GM21515 (cell line): ENCODE results near the gene SHB.
A peak's percentile ranks its signal among the peaks of the same experiment; 100 is the strongest.

Source experiments
- ATAC-seq: cut with Tn5 transposase; IDR thresholded peaks from one replicate; pipeline ENCODE4 v1.9.1; 2021; ENCODE audit not compliant: unreplicated experiment

The SHB gene

GRCh38 chr9:37923118-37923795 lies 145.8 kb downstream of the SHB start:
- ATAC-seq: no peak

DNA sequence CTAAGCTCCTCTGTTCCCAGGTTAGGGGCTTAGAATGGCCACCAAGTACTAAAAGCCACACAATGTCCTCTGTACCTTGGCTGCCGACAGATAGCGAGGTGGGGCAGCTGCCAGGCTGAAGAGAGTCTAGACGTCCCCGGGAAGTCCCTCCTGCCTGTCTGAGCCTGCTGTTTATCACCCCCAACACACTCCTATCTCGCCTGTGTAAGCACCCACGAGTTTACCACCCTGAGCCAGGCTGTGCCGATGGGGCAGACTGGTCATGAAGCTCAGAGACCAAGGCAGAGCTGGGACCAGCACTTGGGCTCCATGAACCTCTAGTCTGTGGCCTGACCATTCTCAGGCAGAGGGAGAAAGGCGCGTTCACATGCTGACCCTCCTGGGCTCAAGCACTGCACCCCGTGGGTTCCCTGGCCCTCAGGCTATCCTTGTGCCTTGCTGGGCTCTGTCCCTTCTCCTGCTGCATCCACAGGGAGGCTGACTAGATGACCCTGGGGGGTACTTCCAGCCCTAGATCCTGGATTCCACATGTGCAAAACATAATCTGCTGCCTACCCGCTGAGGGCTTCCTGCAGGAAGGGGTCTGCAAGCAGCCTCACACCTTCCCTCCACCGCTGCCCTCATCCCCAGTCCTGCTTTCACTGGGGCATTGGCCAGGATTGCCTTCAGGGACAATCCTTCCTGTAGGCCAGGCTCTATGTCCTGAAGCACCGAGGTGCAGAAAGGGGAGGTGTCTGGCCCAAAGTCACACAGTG lies 146.5 kb downstream of the SHB start:
- ATAC-seq: no peak

DNA sequence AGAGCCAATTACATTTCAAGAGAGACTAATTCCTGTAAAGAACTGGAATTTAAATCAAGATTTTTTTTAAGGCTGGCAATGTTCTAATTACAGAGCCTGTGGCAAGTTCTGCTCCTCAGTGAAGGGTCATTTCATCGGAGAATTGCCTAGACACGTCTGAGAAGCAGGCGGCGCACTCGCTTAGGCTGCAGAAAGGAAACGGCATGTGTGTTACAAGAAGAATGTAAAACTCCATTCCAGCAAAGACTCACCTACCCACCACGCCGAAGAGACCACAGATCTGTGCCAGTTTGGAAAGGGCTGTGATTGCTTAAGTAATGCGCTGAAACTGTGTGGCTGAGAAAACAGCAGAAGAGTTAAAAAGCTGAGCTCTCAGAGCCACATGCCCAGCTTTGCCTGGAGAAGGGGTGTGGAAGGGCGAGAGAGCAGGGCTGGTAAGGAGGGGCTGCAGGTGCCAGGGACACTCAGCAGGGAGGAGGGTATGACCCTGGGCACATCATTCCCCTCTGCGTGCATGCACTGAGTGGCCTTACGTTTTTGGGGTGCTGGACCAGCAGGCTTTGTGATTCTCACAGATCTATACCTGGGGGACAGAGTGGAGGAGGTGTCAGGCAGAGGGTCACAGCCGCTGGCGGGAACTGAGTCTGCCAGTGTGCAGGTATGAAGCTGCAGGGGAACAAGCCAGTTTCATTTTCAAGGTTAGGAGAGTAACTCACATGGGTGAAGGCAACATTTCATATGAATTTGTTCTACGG lies 147.3 kb downstream of the SHB start:
- no peak for ATAC-seq

DNA sequence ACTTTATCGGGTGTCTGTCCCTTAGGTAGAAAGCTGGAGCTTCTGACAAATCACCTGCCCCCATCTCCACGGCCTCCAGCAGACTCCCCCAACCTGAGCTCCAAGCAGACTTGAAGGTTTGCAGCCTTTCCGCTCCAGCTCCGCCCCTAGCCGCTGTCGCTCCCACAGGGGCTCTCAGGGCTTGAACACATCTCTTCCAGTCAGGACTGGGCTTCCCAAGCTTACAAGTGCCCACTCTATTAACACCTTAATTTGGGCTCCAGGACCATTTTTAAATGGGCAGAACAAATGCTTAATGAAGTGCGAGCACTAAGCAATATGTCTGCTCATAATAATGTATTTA lies 147.9 kb downstream of the SHB start:
- no peak for ATAC-seq

DNA sequence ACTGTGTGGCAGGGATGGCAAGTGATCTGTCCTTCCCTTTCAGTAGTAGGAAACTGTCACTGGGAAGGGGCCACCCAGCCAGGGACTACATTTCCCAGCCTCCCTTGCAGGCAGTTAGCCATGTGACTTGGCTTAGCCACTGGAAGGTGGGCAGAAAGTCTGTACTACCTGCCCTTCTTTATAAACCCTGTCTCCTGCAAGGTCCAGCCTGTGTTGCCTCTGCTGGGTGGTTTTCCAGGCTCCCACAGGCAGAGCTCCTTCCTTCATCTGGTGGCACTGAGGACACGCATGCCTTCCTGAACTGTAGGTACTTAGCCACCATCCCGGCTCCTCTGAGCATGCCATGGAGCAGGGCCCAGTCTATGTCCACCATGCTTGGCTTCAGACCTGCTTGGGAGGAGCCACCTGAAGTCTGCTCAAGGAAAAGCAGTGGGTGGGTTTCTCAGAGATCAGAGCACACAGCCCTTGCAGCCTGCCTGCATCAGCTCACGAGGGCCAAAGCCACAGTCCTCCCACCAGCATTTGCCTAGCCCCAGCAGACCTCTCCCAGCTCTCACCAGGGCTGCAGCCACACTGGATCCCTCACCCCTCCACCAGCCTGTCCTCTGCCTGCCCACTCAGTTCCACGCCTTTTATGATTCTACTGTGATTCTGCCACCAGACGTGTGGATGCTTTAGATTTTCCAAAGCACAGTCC lies 148.4 kb downstream of the SHB start:
- peak; percentile 58 for ATAC-seq

- no peak for ATAC-seq
Measured at GRCh38 chr9:37919956-37920335, 149.1 kb downstream of the SHB start.

DNA sequence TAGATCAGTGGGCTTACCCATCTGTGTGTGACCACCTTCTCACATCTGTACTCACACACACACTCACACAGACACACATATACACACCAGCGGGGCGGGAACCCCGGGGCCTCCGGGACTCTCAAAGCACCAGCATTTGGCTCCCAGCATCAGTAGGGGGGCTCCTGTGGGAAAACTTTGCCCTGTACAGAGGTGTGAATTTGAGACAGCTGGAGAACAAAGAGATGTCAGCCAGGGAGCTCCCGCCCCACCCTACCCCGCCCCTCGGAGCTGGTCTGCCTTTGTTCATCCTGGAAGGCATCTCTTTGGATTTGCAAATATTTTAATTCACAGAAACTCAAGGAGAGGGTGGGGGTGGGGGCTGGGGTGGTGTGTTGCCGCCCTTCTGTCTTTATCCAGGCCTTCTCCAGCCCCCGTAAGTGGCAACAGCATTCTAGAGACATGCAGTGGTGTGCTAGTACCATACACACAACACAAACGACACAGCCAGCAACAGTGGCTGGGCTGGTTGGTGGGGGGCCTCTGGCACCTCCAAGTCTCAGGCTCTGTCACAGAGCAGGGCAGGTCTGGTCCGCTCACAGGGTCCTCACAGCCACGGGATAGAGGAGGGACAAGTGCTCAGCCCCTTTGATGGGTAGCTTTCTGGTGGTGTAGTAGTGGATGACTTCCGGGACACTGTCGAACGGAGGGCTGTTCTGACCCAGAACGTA lies 149.6 kb downstream of the SHB start:
- no peak for ATAC-seq

GRCh38 chr9:37918665-37919170 lies 150.3 kb downstream of the SHB start:
- ATAC-seq: no peak

DNA sequence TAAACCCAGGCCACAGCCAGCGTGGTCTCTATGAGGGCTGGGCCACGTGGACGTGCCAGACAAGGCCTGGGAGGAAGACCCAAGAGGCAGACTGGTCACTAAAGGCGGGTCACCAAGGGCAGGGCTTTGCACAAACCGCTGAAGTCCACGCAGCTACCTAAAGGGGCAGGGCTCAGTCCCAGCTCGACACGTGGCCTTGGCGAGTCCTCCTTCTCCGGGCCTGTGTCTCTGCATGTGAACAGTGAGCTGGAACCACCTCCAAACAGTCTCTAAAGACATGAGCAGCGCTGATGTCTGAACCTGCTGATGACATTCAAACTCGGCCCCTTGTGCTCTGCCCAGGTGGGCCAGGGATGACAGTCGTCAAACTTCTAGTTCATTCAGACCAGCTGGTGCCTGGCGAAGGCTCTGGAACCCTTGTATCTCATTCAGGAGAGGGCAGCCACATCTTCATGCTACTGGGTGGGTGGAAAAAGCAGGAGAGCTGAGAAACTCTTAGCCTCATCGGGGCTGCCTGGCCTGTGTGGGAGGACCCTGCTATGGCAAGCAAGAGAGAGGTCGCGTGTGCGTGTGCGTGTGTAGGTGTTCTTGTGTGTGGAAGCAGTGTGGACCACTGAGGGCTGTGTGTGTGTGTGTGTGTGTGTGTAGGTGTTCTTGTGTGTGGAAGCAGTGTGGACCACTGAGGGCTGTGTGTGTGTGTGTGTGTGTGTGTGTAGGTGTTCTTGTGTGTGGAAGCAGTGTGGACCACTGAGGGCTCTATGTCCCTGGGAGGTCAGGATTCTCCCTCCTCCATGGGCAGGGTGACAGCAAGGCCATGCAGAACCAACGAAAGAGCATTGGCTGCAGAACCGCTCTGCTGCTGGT lies 151.0 kb downstream of the SHB start:
- ATAC-seq: no peak

- ATAC-seq: no peak
Measured at GRCh38 chr9:37917313-37917731, 151.7 kb downstream of the SHB start.

DNA sequence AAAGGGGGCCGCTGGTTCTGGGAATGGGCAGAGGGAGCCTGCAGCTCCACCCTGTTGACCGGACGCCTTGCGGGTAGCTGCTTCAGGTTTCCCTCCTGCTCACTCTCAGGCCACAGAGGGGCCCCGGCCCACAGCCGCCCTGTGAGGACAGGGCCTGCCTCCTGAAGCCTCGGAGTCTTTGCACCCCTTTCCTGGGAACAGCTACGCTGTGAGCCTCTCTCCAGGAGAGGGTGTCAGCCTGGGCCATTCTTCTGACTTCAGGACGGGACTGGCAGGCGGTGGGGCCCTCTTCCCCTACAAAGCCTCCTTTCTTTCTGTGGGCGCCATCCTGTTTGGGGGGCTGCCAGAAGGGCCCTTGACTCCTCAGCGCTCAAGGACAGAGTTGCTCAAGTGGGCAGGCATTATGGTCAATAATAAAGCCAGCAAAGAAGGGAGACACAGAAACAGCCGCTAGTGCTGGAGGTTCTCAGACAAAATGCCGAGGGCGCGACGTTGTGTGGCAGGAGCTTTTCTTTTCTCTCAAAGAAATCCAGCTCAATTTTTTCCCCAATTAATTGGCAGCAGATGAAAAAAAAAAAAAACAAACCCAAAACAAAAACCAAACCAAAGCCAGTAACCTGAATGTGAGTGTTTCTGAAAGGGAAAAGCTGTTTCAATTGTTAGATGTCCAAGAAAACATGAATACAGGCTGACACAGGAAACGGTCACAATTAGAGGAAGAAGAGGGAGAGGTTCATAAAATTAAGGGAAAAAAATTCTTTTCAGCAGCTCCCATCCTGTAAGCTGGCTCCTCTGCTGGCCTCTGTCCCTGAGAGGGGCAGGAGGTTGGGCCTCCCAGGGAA lies 152.3 kb downstream of the SHB start:
- no peak for ATAC-seq

DNA sequence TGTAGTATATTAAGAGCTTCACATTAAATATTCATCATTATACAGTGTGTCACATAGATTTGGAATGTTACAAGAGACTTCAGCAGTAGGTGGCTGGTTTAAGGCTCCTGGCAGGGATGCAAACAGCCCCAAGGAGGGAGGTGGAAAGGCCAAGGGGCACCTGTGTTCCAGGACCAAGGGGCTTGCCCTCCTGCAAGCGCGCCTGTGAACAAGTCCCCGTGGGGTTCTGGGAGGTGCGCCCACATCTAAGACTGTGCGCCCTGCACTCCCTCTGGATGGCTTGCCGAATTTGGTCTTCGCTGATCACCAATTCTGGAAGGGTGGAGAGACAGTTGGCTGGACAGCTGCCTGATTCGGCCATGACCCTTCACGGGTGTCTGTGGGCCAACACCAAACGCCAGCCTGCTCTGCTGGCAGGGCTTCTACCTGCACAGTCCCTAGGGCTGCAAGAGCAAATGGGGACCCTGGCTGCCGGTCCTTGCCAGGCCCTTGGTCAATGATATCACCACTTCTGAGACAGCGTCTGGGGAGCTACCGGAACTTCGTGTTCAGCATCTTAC lies 153.0 kb downstream of the SHB start:
- ATAC-seq: no peak

GRCh38 chr9:37914701-37915358 lies 154.2 kb downstream of the SHB start:
- ATAC-seq: no peak

- ATAC-seq: no peak
Measured at GRCh38 chr9:37914154-37914551, 154.9 kb downstream of the SHB start.

GRCh38 chr9:37913480-37914153 lies 155.4 kb downstream of the SHB start:
- ATAC-seq: peak; percentile 75

GRCh38 chr9:37911271-37911681 lies 157.8 kb downstream of the SHB start:
- no peak for ATAC-seq

DNA sequence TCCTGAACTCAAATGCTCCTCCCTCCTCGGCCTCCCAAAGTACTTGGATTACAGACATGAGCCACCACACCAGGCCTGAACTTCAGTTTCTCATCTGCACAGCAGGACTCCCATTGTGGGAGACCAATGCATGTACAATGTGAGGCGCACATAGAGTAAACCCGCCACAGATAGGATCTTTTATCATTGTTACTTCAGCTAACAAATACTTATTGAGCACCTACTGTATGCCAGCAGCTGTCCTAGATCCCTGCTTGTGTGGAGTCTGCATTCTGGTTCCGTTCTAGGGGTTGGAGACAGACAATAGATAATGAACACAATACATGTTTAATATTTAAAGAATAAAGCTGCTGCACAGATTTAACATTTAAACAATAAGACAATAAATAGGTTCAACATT lies 158.8 kb downstream of the SHB start:
- no peak for ATAC-seq
